Stimulated activated CD4-positive, alpha-beta T cell treated with anti-CD3 and anti-CD28 coated beads, Interleukin-1b, Interleukin-23, amount 100 ng/mL, for 48 hours (primary cell): ENCODE results near the gene ANKH.

Experiments used
- DNase-seq: peaks from one replicate; pipeline ENCODE4 v3.0.0-alpha.2; 2020

ANKH gene

DNA sequence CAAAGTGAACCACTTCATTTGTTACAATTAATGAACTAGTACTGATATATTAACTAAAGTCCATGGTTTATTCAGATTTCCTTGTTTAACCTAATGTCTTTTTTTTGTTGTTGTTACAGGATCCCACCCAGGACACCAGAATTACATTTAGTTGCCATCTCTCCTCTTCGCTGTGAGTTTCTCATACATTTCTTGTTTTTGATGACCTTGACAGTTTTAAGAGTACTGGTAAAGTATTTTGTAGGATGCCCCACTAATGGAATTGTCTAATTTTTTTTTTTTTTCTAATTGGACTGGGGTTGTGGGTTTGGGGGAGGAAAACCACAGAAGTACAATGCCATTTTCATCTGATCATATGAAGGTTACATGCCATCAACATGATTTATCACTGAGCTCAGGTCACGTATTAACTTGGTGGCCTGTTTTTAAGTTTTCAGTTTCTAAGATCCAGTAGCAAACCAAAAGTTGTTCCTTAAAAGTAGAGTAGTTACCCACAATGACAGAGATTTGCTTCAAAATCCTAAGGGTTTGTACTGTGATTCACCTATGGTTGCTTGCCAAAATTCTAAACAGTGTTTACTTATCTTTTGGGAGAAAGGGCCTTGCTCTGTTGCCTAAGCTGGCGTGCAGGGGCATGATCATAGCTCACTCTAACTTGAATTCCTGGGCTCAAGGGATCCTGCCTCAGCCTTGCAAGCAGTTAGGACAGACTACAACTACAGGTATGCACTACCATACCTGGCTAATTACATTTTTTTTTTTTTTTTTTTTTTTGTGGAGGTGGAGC is 211.6 kb downstream of the ANKH start:
- no peak for DNase-seq

DNA sequence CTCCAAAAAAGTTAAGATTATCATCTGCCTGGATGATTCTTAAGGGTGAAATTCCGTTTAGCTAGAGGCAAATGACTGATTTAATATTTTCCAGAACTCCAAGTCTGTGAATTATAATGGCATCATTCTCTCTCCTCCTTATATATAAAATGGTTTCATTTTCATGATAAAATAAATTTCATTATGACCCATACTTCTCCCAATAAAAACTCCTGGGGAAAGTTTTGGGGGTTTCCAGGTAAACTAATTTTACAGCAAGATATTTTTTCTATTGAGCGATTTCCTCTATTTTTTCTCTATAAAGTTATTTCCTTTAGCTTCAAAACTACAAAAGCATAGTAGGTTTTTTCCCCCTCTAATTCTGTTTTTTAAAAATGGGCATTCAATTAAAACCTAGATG is 214.7 kb downstream of the ANKH start:
- no peak for DNase-seq

DNA sequence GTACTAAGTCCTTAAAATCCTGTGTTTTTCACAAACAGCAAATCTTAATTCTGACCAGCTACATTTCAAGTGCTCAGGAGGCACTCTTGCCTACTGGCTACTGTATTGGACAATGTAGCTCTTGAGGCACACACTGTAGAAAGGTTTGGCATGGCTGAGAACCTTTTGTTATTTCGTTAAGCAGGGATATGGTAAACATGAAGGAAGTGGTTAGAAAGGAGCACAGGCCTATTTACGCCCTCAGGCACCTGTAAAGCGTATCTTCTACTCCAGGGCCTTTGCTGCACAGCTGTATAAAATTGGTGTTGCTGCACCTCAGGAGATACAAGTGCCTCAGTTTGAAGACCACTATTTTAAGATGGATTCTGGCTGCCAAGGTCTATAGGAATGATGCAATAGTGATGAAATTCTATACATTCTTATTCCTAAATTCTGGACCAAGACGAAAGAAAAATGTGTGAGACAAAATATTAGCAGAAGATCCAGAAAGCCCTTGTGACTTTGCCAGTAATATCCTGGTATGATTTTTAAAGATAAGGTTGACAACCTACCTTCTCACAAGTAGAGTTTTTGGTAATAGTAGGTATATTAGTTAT is 216.3 kb downstream of the ANKH start:
- no peak for DNase-seq
